RCC 7860 (cell line): ENCODE results near the gene FBXO40.

Source experiments
- DNase-seq: peaks from one replicate; pipeline ENCODE4 v3.0.0-alpha.2; 2015; ENCODE audit warnings: low spot score
- FAIRE-seq: peaks from 2 replicates; lab custom pipeline; 2012; peaks lifted over from hg19 to GRCh38; lab: Jason Lieb, UNC

The FBXO40 gene

GRCh38 chr3:121619691-121620090 is 26.5 kb downstream of the FBXO40 start:
- no peak for FAIRE-seq

GRCh38 chr3:121621491-121621890 is 28.3 kb downstream of the FBXO40 start:
- FAIRE-seq (no peak), DNase-seq (no peak)

More at GRCh38 chr3:121619691-121620090, 26.5 kb downstream of the FBXO40 start:
- DNase-seq, result no peak

DNA sequence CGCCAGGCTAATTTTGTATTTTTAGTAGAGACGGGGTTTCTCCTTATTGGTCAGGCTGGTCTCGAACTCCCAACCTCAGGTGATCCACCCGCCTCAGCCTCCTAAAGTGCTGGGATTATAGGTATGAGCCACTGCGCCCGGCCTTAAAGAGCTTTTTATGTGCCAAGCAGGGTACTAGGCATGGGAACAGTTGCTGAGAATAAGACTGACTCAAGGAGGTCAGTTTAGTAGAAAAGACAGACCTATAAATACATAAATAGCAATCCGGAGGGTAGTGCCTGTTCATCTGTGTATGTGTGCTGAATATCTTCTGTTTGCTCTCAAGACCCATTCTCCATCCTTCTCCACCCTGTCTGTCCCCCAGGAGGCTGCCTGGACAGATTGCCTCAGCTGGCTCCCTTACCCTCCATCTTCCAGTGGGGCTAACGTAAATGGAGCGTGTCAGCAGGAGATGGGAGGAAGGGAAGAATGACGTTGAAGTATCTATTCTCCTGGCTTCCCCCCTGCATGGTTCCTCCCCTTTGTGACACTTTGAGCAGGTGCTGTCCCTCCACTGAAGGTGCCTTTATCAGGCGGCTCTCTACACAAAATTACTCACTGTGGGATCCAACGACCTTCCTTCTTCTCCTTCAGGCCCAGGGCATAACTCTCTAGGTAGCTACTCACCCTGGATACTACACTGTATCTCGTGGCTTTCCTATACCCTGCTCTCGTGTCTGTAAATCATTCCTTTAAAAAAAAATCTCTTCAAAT is 31.1 kb downstream of the FBXO40 start:
- FAIRE-seq, result no peak
- DNase-seq, result no peak

DNA sequence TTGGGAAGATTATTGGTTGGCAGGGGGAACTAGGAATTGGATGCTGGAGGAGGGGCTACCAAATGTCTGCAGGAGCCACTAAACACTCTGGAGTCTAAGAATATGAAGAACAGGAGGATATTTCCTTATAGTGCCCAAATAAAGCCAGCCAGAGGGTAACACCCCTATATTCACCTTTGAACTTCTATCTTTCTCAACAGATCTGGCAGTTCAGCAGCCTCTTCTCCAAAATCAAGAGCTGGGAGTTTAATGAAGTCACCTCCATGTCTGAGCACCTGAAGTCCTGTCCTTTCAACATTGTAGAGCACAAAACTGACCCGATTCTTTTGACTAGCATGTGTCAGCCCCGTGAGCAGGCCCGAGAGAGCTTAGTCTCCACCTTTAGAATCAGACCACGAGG is 33.3 kb downstream of the FBXO40 start:
- no peak for FAIRE-seq

GRCh38 chr3:121627211-121627610 is 34.0 kb downstream of the FBXO40 start:
- DNase-seq (no peak), FAIRE-seq (no peak)

More for the DNA sequence above, 33.3 kb downstream of the FBXO40 start:
- DNase-seq, result no peak

- FAIRE-seq (no peak), DNase-seq (no peak)
Observed at GRCh38 chr3:121627622-121628021, 34.4 kb downstream of the FBXO40 start.

- FAIRE-seq (no peak), DNase-seq (no peak)
Observed at GRCh38 chr3:121629601-121630000, 36.4 kb downstream of the FBXO40 start.

DNA sequence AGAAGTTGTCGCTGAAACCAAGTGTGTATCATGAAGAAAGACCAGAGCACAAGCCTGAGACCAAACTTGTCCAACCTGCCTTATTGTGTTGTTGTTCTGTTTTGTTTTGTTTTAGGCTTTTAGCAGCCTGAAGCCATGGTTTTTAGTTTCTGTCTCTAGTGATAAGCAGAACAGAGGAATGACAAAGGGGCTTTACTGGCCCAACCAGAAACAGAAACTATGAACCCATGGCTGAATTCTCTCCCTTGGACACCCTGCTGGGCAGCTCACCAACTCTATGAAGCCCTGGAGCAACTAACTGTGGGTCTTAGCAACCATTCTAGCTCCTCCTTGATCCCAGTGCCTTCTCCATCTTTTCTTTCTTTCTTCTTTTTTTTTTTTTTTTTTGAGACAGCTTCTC is 37.2 kb downstream of the FBXO40 start:
- no peak for DNase-seq
- no peak for FAIRE-seq

DNA sequence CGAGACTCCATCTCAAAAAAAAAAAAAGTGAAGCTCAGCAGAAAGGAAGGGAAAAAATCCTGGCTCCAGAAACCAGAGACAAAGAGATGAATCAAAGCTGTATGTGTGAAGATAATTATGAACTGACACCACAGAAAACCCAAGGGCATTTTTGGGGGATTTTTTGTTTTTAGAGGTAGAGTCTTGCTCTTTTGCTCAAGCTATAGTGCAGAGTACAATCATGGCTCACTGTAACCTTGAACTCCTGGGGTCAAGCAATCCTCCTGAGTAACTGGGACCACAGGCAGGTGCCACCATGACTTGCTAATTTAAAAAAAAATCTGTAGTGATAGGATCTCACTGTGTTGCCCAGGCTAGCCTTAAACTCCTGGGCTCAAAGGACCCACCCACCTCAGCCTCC is 44.7 kb downstream of the FBXO40 start:
- DNase-seq, result no peak
- FAIRE-seq, result no peak

DNA sequence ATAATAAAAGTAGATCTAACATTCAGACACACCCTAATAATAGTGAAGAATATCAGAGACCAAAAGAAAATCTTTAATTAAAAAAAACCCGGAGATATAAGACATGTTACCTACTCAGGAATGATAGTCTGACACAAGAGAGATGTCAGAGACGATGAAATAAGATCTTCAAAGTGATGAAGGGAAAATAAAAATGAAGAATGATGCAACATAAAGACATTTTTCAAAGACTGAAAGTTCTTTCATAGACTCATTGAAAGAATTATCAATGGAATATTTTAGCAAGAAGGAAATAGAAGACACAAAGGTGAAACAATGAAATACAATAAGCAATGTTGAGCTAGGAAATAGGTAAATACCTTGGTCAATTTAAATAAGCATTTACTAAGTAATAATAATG is 47.9 kb downstream of the FBXO40 start:
- FAIRE-seq (no peak), DNase-seq (no peak)

DNA sequence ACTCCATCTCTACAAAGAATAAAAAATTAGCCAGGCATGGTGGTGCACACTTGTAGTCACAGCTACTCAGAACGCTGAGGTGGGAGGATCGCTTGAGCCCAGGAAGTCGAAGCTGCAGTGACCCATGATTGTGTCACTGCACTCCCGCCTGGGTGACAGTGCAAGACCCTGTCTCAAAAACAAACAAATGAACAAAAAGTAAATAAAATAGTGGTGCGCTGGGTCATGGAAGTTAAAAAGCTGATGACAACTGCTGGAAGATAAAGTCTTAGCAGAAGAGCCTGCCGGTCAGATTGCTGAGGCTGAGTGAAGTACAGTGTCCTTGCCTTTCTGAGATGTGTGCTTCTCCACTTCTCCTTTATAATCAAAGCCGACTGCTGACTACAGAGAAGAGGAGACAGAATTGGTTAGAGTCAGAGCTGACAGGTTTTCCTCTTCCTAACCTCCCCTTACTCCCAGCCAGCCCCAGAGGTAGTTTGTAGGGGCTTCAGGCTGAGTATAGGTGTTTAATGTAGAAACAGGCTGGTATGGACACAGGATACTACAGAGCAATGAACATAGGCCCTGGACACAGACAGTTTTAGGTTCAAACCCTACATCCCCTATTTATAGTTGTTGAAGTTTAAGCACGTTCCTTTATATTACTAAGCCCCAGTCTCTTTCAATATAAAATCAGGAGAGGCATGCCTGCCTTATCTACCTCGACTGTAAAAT is 49.6 kb downstream of the FBXO40 start:
- DNase-seq (no peak), FAIRE-seq (no peak)

GRCh38 chr3:121645054-121645453 is 51.9 kb downstream of the FBXO40 start:
- FAIRE-seq, result no peak
- no peak for DNase-seq

GRCh38 chr3:121648219-121648958 is 55.2 kb downstream of the FBXO40 start:
- FAIRE-seq (no peak), DNase-seq (no peak)

GRCh38 chr3:121649645-121650044 is 56.5 kb downstream of the FBXO40 start:
- FAIRE-seq (no peak), DNase-seq (no peak)

- DNase-seq (no peak), FAIRE-seq (no peak)
Observed at GRCh38 chr3:121651684-121652083, 58.5 kb downstream of the FBXO40 start.

GRCh38 chr3:121654493-121655385 is 61.6 kb downstream of the FBXO40 start:
- DNase-seq (no peak), FAIRE-seq (no peak)

DNA sequence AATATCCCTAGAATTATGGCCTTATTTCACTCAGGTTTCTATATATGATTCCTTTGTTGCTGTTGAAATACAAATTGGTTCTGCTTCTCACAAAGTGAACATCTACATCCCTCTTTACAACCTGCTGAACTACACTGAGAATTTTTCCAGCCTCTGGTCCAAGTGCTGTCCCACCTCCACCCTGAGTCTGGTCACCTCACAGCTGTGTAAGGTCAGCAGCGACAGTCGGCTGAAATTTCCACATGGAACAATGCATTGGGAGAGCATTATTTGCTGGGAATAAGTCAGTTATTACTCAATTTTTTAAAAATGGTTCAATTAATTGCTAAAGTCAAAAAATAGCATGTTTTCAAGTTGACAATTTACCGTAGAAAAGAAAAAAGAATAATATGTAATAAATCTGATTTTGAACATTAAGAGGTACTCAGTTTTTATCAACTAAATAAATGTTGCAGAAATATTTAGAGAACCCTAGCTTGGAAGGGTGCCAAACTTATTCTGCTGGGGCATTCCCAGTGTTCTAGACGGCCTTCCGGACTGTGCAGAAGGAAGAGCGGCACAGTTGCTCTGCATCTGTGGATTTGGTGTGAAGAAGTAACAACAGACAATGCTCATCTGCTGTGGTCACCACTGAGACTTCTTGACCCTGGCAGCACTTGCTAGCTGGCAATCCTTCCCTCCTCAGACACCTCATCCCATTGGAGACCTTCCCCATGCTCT is 65.7 kb downstream of the FBXO40 start:
- no peak for FAIRE-seq
- DNase-seq, result no peak

DNA sequence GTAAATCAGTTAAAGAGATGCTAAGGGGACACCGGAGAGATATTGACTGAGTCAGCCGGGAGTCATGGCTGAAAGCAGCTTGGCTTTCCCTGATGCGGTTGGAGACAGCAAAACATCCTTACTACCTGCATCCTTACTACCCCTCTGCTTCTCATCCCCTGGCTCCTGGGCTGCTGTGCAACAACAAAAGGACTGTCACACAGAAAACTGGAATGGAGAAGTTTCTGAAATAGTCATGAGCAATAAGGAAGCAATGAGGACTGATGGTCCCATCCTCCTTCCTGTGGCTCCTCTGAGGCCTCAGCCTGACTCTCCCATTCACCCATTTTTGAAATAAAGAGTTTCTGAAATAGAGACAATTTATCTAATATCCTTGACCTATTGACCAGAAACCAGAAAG is 66.4 kb downstream of the FBXO40 start:
- no peak for DNase-seq
- no peak for FAIRE-seq

- DNase-seq (no peak), FAIRE-seq (no peak)
Observed at GRCh38 chr3:121660356-121661171, 67.4 kb downstream of the FBXO40 start, which contains the start of gene HCLS1. Gene HCLS1, minus strand, starts transcription at chr3:121660903. Its CDS starts 2,556 bp downstream, at chr3:121658347.
